OCI-LY1 (cell line): ENCODE results near the gene PMEPA1.
"Not testable (repeated sequence)": the region's sequence is repeated elsewhere in the genome, so short reads cannot be mapped to it uniquely, and the experiment has no call there.

Experiments used
- H2AFZ ChIP-seq: fragments of 200-600 bp; sonication (generic), shearing (Covaris generic); 2 replicates; pipeline ENCODE4 v1.6.0; 2014; ENCODE audit warnings: antibody characterized with exemption, mild to moderate bottlenecking, low read length
- H3F3A ChIP-seq: fragments of 200-600 bp; sonication (generic), shearing (Covaris generic); 2 replicates; pipeline ENCODE4 v1.6.0; 2014; ENCODE audit warnings: mild to moderate bottlenecking, antibody characterized with exemption, low read length, moderate library complexity; ENCODE audit not compliant: insufficient read depth
- H3K27ac ChIP-seq: fragments of 200-600 bp; sonication (generic); 2 replicates; pipeline ENCODE4 v1.5.1; 2014; ENCODE audit warnings: low read length, mixed run types, mild to moderate bottlenecking, low read depth; ENCODE audit not compliant: poor library complexity, severe bottlenecking
- H3K27me3 ChIP-seq: fragments of 200-600 bp; sonication (generic); 2 replicates; pipeline ENCODE4 v1.6.0; 2014; ENCODE audit warnings: antibody characterized with exemption, mild to moderate bottlenecking, low read length, moderate library complexity; ENCODE audit not compliant: insufficient read depth
- H3K36me3 ChIP-seq: fragments of 200-600 bp; sonication (generic); 2 replicates; pipeline ENCODE4 v1.6.1; 2014; ENCODE audit warnings: mild to moderate bottlenecking, antibody characterized with exemption, low read length, moderate library complexity, mixed read lengths; ENCODE audit not compliant: insufficient read depth
- H3K4me1 ChIP-seq: fragments of 200-600 bp; sonication (generic); 2 replicates; pipeline ENCODE4 v1.5.1; 2014; ENCODE audit warnings: mild to moderate bottlenecking, low read length, moderate library complexity; ENCODE audit not compliant: insufficient read depth, severe bottlenecking
- H3K4me2 ChIP-seq: fragments of 200-600 bp; sonication (generic), shearing (Covaris generic); 2 replicates; pipeline ENCODE4 v1.6.1; 2014; ENCODE audit warnings: low read length
- H3K4me3 ChIP-seq: fragments of 200-600 bp; sonication (generic); 2 replicates; pipeline ENCODE4 v1.5.1; 2014; ENCODE audit warnings: low read length, low read depth, mild to moderate bottlenecking, mixed read lengths; ENCODE audit not compliant: poor library complexity, severe bottlenecking
- H3K79me2 ChIP-seq: fragments of 200-600 bp; shearing (Covaris generic); 2 replicates; pipeline ENCODE4 v1.6.1; 2016; ENCODE audit warnings: mixed run types, low read length, mixed read lengths; ENCODE audit not compliant: insufficient read depth
- H3K9ac ChIP-seq: fragments of 200-600 bp; sonication (generic), shearing (Covaris generic); 2 replicates; pipeline ENCODE4 v1.6.1; 2014; ENCODE audit warnings: mild to moderate bottlenecking, low read length, mixed read lengths
- H3K9me2 ChIP-seq: fragments of 200-600 bp; sonication (generic), shearing (Covaris generic); 2 replicates; pipeline ENCODE4 v1.6.1; 2014; ENCODE audit warnings: low read depth, mild to moderate bottlenecking, low read length, mixed read lengths
- H3K9me3 ChIP-seq: fragments of 200-600 bp; shearing (Covaris generic); 2 replicates; pipeline ENCODE4 v1.6.1; 2014; ENCODE audit warnings: low read length, mixed read lengths
- H4K20me1 ChIP-seq: fragments of 200-600 bp; sonication (generic), shearing (Covaris generic); 2 replicates; pipeline ENCODE4 v1.6.0; 2016; ENCODE audit warnings: mild to moderate bottlenecking, low read length; ENCODE audit not compliant: insufficient read depth
- EZH2 ChIP-seq: fragments of 200-600 bp; sonication (generic), shearing (Covaris generic); IDR thresholded peaks from 2 replicates; pipeline ENCODE4 v1.8.0; 2017; ENCODE audit warnings: borderline replicate concordance, mixed run types, mild to moderate bottlenecking, antibody characterized with exemption, low read length, moderate library complexity, mixed read lengths
- TF ChIP-seq, protein P1 (sequence below): fragments of 200-600 bp; sonication (generic), shearing (Covaris generic); IDR thresholded peaks from 2 replicates; pipeline ENCODE4 v1.5.1; 2017; ENCODE audit warnings: mild to moderate bottlenecking, antibody characterized with exemption, low read length, moderate library complexity, mixed read lengths

PMEPA1 gene

DNA sequence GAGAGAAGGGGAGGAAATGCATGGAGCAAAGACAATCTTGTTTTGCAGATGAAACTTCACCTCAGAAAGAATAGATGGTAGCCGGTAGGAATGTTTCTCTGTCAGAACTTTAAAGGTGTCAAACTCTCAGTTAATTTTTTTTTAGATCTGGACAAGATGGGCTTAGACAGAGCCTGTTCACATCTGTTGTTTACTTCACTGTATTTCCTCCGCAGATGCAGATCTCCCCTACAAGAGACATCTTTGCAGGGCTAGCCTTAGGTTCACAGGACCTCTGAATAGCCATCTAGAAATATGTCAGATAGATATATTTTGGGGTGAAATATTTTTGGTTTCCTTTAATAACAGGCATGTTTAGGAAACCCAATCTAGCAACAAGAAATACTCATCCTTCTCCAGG lies 77.5 kb downstream of the PMEPA1 start:
- H4K20me1 ChIP-seq = no peaks in the 10 kb centered on the region
- no peak overlapping the region for H3K4me2 ChIP-seq
- peaks cover 7% of the 10 kb centered on the region; the same call in 1 of the 2 replicates for H3K27me3 ChIP-seq
- no peak overlapping the region for H3K4me3 ChIP-seq
- H2AFZ ChIP-seq = no peak overlapping the region
- H3K27ac ChIP-seq = no peak overlapping the region
- no peaks in the 10 kb centered on the region for H3F3A ChIP-seq
- no peak overlapping the region for H3K9ac ChIP-seq
- TF ChIP-seq, protein P1, sequence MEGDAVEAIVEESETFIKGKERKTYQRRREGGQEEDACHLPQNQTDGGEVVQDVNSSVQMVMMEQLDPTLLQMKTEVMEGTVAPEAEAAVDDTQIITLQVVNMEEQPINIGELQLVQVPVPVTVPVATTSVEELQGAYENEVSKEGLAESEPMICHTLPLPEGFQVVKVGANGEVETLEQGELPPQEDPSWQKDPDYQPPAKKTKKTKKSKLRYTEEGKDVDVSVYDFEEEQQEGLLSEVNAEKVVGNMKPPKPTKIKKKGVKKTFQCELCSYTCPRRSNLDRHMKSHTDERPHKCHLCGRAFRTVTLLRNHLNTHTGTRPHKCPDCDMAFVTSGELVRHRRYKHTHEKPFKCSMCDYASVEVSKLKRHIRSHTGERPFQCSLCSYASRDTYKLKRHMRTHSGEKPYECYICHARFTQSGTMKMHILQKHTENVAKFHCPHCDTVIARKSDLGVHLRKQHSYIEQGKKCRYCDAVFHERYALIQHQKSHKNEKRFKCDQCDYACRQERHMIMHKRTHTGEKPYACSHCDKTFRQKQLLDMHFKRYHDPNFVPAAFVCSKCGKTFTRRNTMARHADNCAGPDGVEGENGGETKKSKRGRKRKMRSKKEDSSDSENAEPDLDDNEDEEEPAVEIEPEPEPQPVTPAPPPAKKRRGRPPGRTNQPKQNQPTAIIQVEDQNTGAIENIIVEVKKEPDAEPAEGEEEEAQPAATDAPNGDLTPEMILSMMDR = no peak
- no peak for TF ChIP-seq EZH2
- no peaks in the 10 kb centered on the region for H3K36me3 ChIP-seq
- no peaks in the 10 kb centered on the region for H3K9me3 ChIP-seq
- peaks cover 12% of the 10 kb centered on the region for H3K4me1 ChIP-seq
- H3K9me2 ChIP-seq = no peaks in the 10 kb centered on the region
- H3K79me2 ChIP-seq = no peaks in the 10 kb centered on the region

DNA sequence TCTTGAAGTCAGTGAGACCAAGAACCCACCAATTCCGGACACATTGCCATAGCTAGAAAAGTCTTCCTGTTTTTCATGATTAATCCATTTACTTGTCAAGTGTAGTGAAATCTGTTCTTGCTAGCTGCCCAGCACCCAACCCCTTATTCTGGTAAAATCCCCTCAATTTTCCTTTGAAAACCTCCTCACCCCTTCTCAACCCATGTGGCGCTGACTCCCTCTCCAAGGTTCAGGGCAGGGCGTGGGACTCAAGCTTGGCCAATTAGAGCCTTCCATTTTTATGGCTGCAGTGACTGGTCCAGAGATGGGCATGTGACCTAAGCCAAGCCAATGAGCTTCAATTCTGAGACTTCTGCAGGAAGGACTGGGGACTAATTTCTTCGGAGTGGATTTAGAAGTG lies 79.8 kb downstream of the PMEPA1 start:
- no peak overlapping the region for H3K27ac ChIP-seq
- H3K27me3 ChIP-seq = peaks cover 10% of the 10 kb centered on the region; the same call in 1 of the 2 replicates
- no peaks in the 10 kb centered on the region for H3K9me2 ChIP-seq
- TF ChIP-seq EZH2 = no peak
- TF ChIP-seq, protein P1 = no peak
- no peak overlapping the region for H3K9ac ChIP-seq
- no peaks in the 10 kb centered on the region for H3K79me2 ChIP-seq
- no peaks in the 10 kb centered on the region for H3F3A ChIP-seq
- H3K4me1 ChIP-seq = peaks cover 12% of the 10 kb centered on the region
- H2AFZ ChIP-seq = no peak overlapping the region
- no peaks in the 10 kb centered on the region for H3K9me3 ChIP-seq
- H3K36me3 ChIP-seq = no peaks in the 10 kb centered on the region
- no peaks in the 10 kb centered on the region for H4K20me1 ChIP-seq
- H3K4me3 ChIP-seq = no peak overlapping the region
- H3K4me2 ChIP-seq = no peak overlapping the region

DNA sequence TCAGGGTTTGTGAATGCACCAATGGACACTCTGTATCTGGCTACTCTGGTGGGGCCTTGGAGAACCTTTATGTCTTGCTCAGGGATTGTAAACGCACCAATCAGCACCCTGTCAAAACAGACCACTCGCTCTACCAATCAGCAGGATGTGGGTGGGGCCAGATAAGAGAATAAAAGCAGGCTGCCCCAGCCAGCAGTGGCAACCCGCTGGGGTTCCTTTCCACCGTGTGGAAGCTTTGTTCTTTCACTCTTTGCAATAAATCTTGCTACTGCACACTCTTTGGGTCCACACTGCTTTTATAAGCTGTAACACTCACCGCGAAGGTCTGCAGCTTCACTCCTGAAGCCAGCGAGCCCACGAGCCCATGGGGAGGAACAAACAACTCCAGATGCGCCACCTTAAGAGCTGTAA lies 80.3 kb downstream of the PMEPA1 start:
- H3K9me3 ChIP-seq, H2AFZ ChIP-seq, H3K4me2 ChIP-seq, H3K9ac ChIP-seq, H3F3A ChIP-seq, H3K27ac ChIP-seq, H4K20me1 ChIP-seq, H3K79me2 ChIP-seq, H3K9me2 ChIP-seq, H3K36me3 ChIP-seq, H3K4me3 ChIP-seq: not testable (repeated sequence)
- Histone ChIP-seq H3K27me3 (peaks cover 16% of the 10 kb centered on the region; the same call in 1 of the 2 replicates), H3K4me1 (peaks cover 12% of the 10 kb centered on the region)

DNA sequence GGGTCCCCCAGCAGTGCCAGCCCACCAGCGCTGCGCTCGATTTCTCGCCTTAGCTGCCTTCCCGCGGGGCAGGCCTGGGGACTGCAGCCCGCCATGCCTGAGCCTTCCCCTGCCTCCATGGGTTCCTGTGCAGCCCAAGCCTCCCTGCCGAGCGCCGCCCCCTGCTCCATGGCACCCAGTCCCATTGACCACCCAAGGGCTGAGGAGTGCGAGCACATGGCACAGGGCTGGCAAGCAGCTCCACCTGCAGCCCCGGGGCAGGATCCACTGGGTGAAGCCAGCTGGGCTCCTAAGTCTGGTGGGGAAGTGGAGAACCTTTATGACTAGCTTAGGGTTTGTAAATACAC lies 80.9 kb downstream of the PMEPA1 start:
- H3K9ac ChIP-seq, H2AFZ ChIP-seq, H3K27ac ChIP-seq, H3F3A ChIP-seq, H3K79me2 ChIP-seq, H3K9me2 ChIP-seq, H3K4me2 ChIP-seq, H3K36me3 ChIP-seq, H4K20me1 ChIP-seq, H3K4me3 ChIP-seq, H3K9me3 ChIP-seq: not testable (repeated sequence)
- Histone ChIP-seq H3K27me3 (peaks cover 16% of the 10 kb centered on the region; the same call in 1 of the 2 replicates), H3K4me1 (peaks cover 12% of the 10 kb centered on the region)
